ENCODE data around the gene CLMP. TPM values are rescaled to one million over a fixed set of nuclear protein-coding genes. Genes with fewer than 3 reads are reported as not detected.

CLMP gene
- total and polyA plus RNA-seq, 2 donors (not counting 1 experiment from before 2014, with no cell fraction given) = 0.01 TPM; not detected in 1

DNA sequence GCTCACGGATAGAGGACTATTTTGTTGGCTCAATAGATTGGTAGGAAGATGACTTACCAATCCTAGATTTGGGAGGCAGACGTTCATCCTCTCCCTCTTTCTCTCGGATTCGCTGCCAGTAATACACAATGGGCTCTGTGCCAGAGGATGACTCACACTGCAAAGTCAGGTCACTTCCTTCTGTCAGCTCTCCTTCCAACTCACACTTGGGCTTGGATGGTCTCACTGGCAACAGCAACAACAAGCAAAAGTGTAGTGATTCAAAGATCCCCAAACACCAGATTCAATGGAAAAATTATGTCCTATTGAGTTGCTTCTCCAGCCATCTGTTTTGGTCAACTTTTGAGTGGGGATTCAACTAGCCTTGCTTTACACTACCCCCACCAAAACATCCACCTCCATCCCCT, 111.4 kb downstream of the CLMP start:
- Histone ChIP-seq H4K20me1 (ENCODE audit: control insufficient read depth, insufficient read depth, low read length, poor library complexity, severe bottlenecking) (no peaks in the 10 kb centered on the region), H3K79me2 (ENCODE audit: control insufficient read depth, insufficient read depth, low read length) (peaks cover 3% of the 10 kb centered on the region), H3K36me3 (replicated peaks in 1 of 2; ENCODE audit: control extremely low read depth in 1 of 2, control insufficient read depth in 1 of 2, extremely low read depth in 1 of 2, insufficient read depth in 2 of 2, low read length in 1 of 2) (no peaks in the 10 kb centered on the region), H3K4me1 (ENCODE audit: control insufficient read depth in 2 of 2, insufficient read depth in 2 of 2, low read length in 2 of 2) (no peaks in the 10 kb centered on the region), H3K27me3 (replicated peaks in 1 of 4; ENCODE audit: control extremely low read depth in 1 of 4, control insufficient read depth in 3 of 4, insufficient read depth in 4 of 4, low read length in 3 of 4) (no peaks in the 10 kb centered on the region), H3K4me3 (ENCODE audit: control extremely low read depth in 1 of 5, extremely low read depth in 1 of 5, insufficient read depth in 1 of 5, low read depth in 2 of 5, low read length in 4 of 5) (no peak overlapping the region), H3K9ac (ENCODE audit: low read length) (no peak overlapping the region), H2AFZ (ENCODE audit: insufficient read depth, low read depth, low read length, poor library complexity, severe bottlenecking) (no peak overlapping the region), H3K27ac (ENCODE audit: low read length in 2 of 2) (no peak overlapping the region), H3K4me2 (replicated peaks; ENCODE audit: low read depth, low read length, poor library complexity, severe bottlenecking) (no peak overlapping the region), H3K9me3 (ENCODE audit: control extremely low read depth in 1 of 3, control insufficient read depth in 2 of 3, insufficient read depth in 1 of 3, low read length in 2 of 3) (peaks cover 0 to 1% (median 0%) of the 10 kb centered on the region in 3 donors)
- POLR2A ChIA-PET = interaction anchor here (0.6 kb wide), 1 partner anchor 174 kb away, joined by 3 read pairs; no protein-coding TSS in a partner anchor
- TF ChIP-seq, protein P1, sequence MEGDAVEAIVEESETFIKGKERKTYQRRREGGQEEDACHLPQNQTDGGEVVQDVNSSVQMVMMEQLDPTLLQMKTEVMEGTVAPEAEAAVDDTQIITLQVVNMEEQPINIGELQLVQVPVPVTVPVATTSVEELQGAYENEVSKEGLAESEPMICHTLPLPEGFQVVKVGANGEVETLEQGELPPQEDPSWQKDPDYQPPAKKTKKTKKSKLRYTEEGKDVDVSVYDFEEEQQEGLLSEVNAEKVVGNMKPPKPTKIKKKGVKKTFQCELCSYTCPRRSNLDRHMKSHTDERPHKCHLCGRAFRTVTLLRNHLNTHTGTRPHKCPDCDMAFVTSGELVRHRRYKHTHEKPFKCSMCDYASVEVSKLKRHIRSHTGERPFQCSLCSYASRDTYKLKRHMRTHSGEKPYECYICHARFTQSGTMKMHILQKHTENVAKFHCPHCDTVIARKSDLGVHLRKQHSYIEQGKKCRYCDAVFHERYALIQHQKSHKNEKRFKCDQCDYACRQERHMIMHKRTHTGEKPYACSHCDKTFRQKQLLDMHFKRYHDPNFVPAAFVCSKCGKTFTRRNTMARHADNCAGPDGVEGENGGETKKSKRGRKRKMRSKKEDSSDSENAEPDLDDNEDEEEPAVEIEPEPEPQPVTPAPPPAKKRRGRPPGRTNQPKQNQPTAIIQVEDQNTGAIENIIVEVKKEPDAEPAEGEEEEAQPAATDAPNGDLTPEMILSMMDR (IDR thresholded peaks at IDR 0.05) = no peak
- TF ChIP-seq EZH2 (IDR thresholded peaks at IDR 0.05; ENCODE audit: borderline replicate concordance, insufficient read depth, low read depth, low read length, poor library complexity, severe bottlenecking) = no peak
- no peak overlapping the region for H3K27ac Mint-ChIP-seq
- ATAC-seq (ENCODE audit: low read depth) = no peak
- no peak overlapping the region for H3K4me3 Mint-ChIP-seq
- CTCF ChIA-PET = interaction anchor here (0.7 kb wide), 1 partner anchor 27 kb away, joined by 8 read pairs; no protein-coding TSS in a partner anchor
- 77% methylated on average over 3 of the region's 4 CpGs for WGBS (ENCODE audit: insufficient coverage)
- H3K27me3 Mint-ChIP-seq = no peaks in the 10 kb centered on the region
- DNase-seq = no peak
- intact Hi-C loops (cut with micrococcal nuclease) = no loop called here
- no peaks in the 10 kb centered on the region for H3K9me3 Mint-ChIP-seq (ENCODE audit: insufficient read depth)
- H3K4me1 Mint-ChIP-seq = no peaks in the 10 kb centered on the region

- Histone ChIP-seq H3K4me1 (ENCODE audit: control insufficient read depth in 2 of 2, insufficient read depth in 2 of 2, low read length in 2 of 2) (no peaks in the 10 kb centered on the region), H3K27ac (ENCODE audit: low read length in 2 of 2) (no peak overlapping the region), H3K4me2 (replicated peaks; ENCODE audit: low read depth, low read length, poor library complexity, severe bottlenecking) (no peak overlapping the region), H3K27me3 (replicated peaks in 1 of 4; ENCODE audit: control extremely low read depth in 1 of 4, control insufficient read depth in 3 of 4, insufficient read depth in 4 of 4, low read length in 3 of 4) (no peaks in the 10 kb centered on the region), H3K79me2 (ENCODE audit: control insufficient read depth, insufficient read depth, low read length) (peaks cover 3% of the 10 kb centered on the region), H3K36me3 (replicated peaks in 1 of 2; ENCODE audit: control extremely low read depth in 1 of 2, control insufficient read depth in 1 of 2, extremely low read depth in 1 of 2, insufficient read depth in 2 of 2, low read length in 1 of 2) (no peaks in the 10 kb centered on the region), H3K9me3 (ENCODE audit: control extremely low read depth in 1 of 3, control insufficient read depth in 2 of 3, insufficient read depth in 1 of 3, low read length in 2 of 3) (peaks cover 0 to 1% (median 0%) of the 10 kb centered on the region in 3 donors), H3K4me3 (ENCODE audit: control extremely low read depth in 1 of 5, extremely low read depth in 1 of 5, insufficient read depth in 1 of 5, low read depth in 2 of 5, low read length in 4 of 5) (no peak overlapping the region), H4K20me1 (ENCODE audit: control insufficient read depth, insufficient read depth, low read length, poor library complexity, severe bottlenecking) (no peaks in the 10 kb centered on the region), H3K9ac (ENCODE audit: low read length) (no peak overlapping the region), H2AFZ (ENCODE audit: insufficient read depth, low read depth, low read length, poor library complexity, severe bottlenecking) (no peak overlapping the region)
- Mint-ChIP-seq H3K4me3 (no peak overlapping the region), H3K27me3 (no peaks in the 10 kb centered on the region), H3K4me1 (no peaks in the 10 kb centered on the region), H3K27ac (no peak overlapping the region), H3K9me3 (ENCODE audit: insufficient read depth) (no peaks in the 10 kb centered on the region)
- POLR2A ChIA-PET = interaction anchor here (0.6 kb wide), 2 partner anchors 62 to 173 kb away, joined by 3 to 9 read pairs; no protein-coding TSS in a partner anchor
- no peak for TF ChIP-seq EZH2 (IDR thresholded peaks at IDR 0.05; ENCODE audit: borderline replicate concordance, insufficient read depth, low read depth, low read length, poor library complexity, severe bottlenecking)
- TF ChIP-seq, protein P1 (IDR thresholded peaks at IDR 0.05) = no peak
- no peak for DNase-seq
- intact Hi-C loops (cut with micrococcal nuclease) = no loop called here
- no peak for ATAC-seq (ENCODE audit: low read depth)
- whole genome bisulfite sequencing (ENCODE audit: insufficient coverage) = 100% methylated on average over 1 of the region's 4 CpGs
- CTCF ChIA-PET = interaction anchor here (0.7 kb wide), 1 partner anchor 28 kb away, joined by 8 read pairs; no protein-coding TSS in a partner anchor
Observed at GRCh38 chr11:123082977-123083376, 112.1 kb downstream of the CLMP start.

Data from B cell (primary cell).